HEK293 (cell line): ENCODE data around the gene INTS6.

Experiments
- CTCF ChIA-PET: fragments of 350-600 bp; formaldehyde crosslinking; extraction: SDS; loops from one replicate; lab custom pipeline; 2021; ENCODE audit warnings: antibody characterized with exemption; lab: Yijun Ruan, JAX
- POLR2A ChIA-PET: fragments of 300-600 bp; formaldehyde crosslinking; extraction: SDS; loops from one replicate; lab custom pipeline; 2020; ENCODE audit warnings: antibody characterized with exemption, inconsistent platforms; lab: Yijun Ruan, JAX
- H3K27ac ChIP-seq: fragments of 200-500 bp; sonication (Bioruptor generic); 2 replicates; pipeline ENCODE4 v1.5.1; 2014; ENCODE audit warnings: low read depth, low read length, control low read depth, inconsistent platforms; ENCODE audit errors: extremely low read depth
- H3K36me3 ChIP-seq, 2 experiments: fragments of 200-500 bp in 1 of 2; sonication (Bioruptor generic) in 1 of 2; 1 replicate in 1 of 2; 2 replicates in 1 of 2; pipeline ENCODE4 v1.5.1; 2014 to 2017; ENCODE audit warnings: inconsistent platforms in 2 of 2, low read length in 2 of 2; ENCODE audit not compliant: control insufficient read depth in 2 of 2, insufficient read depth in 1 of 2
- H3K4me1 ChIP-seq: fragments of 200-500 bp; sonication (Bioruptor generic); 2 replicates; pipeline ENCODE4 v1.5.1; 2014; ENCODE audit warnings: mild to moderate bottlenecking, low read length, inconsistent platforms; ENCODE audit not compliant: control insufficient read depth, insufficient read depth
- H3K4me3 ChIP-seq: 2 replicates; pipeline ENCODE4 v1.5.1; 2011; ENCODE audit warnings: low read depth, mild to moderate bottlenecking, control low read depth, low read length, moderate library complexity
- H3K9me3 ChIP-seq: fragments of 200-500 bp; sonication (Bioruptor generic); 2 replicates; pipeline ENCODE4 v1.5.1; 2014; ENCODE audit warnings: low read depth, low read length, inconsistent platforms; ENCODE audit not compliant: control insufficient read depth, insufficient read depth
- GFI1B ChIP-seq: fragments of 450-650 bp; formaldehyde crosslinking; IDR thresholded peaks from 2 replicates; pipeline ENCODE4 v1.5.1; 2016; ENCODE audit warnings: missing biosample characterization, missing genetic modification characterization
- HOXD13 ChIP-seq: sonication (generic); formaldehyde crosslinking; IDR thresholded peaks from 2 replicates; pipeline ENCODE4 v1.8.0; 2022; ENCODE audit warnings: missing genetic modification reagents, borderline replicate concordance
- IKZF3 ChIP-seq: fragments of 450-650 bp; IDR thresholded peaks from 2 replicates; pipeline ENCODE4 v1.5.0; 2018; ENCODE audit warnings: missing biosample characterization, mild to moderate bottlenecking, missing genetic modification characterization, moderate library complexity
- KLF1 ChIP-seq: fragments of 450-650 bp; formaldehyde crosslinking; IDR thresholded peaks from 2 replicates; pipeline ENCODE4 v1.5.1; 2016; ENCODE audit warnings: missing biosample characterization, missing genetic modification characterization
- KLF16 ChIP-seq: fragments of 450-650 bp; formaldehyde crosslinking; IDR thresholded peaks from 2 replicates; pipeline ENCODE4 v1.5.1; 2017; ENCODE audit warnings: missing biosample characterization, missing genetic modification characterization
- SCRT2 ChIP-seq: fragments of 450-650 bp; formaldehyde crosslinking; IDR thresholded peaks from 2 replicates; pipeline ENCODE4 v1.5.1; 2016; ENCODE audit warnings: missing biosample characterization, missing genetic modification characterization
- WT1 ChIP-seq: fragments of 450-650 bp; formaldehyde crosslinking; IDR thresholded peaks from 2 replicates; pipeline ENCODE4 v1.5.1; 2016; ENCODE audit warnings: missing biosample characterization, missing genetic modification characterization
- ZFHX2 ChIP-seq: fragments of 450-650 bp; formaldehyde crosslinking; conservative IDR thresholded peaks from 2 replicates; pipeline ENCODE4 v1.5.1; 2016; ENCODE audit warnings: missing biosample characterization, missing genetic modification characterization
- ZFP3 ChIP-seq: fragments of 450-650 bp; formaldehyde crosslinking; IDR thresholded peaks from 2 replicates; pipeline ENCODE4 v1.5.1; 2016; ENCODE audit warnings: low read depth, missing biosample characterization, missing genetic modification characterization
- ZFP41 ChIP-seq: fragments of 450-650 bp; formaldehyde crosslinking; IDR thresholded peaks from 2 replicates; pipeline ENCODE4 v1.5.1; 2016; ENCODE audit warnings: missing biosample characterization, missing genetic modification characterization, borderline replicate concordance
- ZIC2 ChIP-seq: fragments of 450-650 bp; formaldehyde crosslinking; IDR thresholded peaks from 2 replicates; pipeline ENCODE4 v1.5.1; 2016; ENCODE audit warnings: missing biosample characterization, missing genetic modification characterization
- ZNF169 ChIP-seq: fragments of 450-650 bp; formaldehyde crosslinking; IDR thresholded peaks from 2 replicates; pipeline ENCODE4 v1.5.1; 2016; ENCODE audit warnings: missing biosample characterization, missing genetic modification characterization
- ZNF214 ChIP-seq: fragments of 450-650 bp; formaldehyde crosslinking; IDR thresholded peaks from 2 replicates; pipeline ENCODE4 v1.5.1; 2017; ENCODE audit warnings: missing biosample characterization, mild to moderate bottlenecking, missing genetic modification characterization, borderline replicate concordance
- ZNF324 ChIP-seq: fragments of 450-650 bp; formaldehyde crosslinking; IDR thresholded peaks from 2 replicates; pipeline ENCODE4 v1.5.1; 2016; ENCODE audit warnings: missing biosample characterization, missing genetic modification characterization
- ZNF335 ChIP-seq: fragments of 450-650 bp; formaldehyde crosslinking; conservative IDR thresholded peaks from 2 replicates; pipeline ENCODE4 v1.5.1; 2016; ENCODE audit warnings: missing biosample characterization, missing genetic modification characterization
- ZNF433 ChIP-seq: fragments of 450-650 bp; formaldehyde crosslinking; IDR thresholded peaks from 2 replicates; pipeline ENCODE4 v1.5.1; 2016; ENCODE audit warnings: missing biosample characterization, missing genetic modification characterization, low read depth
- ZNF510 ChIP-seq: fragments of 450-650 bp; formaldehyde crosslinking; IDR thresholded peaks from 2 replicates; pipeline ENCODE4 v1.5.1; 2018; ENCODE audit warnings: mild to moderate bottlenecking, missing genetic modification characterization, missing biosample characterization; ENCODE audit not compliant: insufficient replicate concordance
- ZNF521 ChIP-seq: fragments of 450-650 bp; formaldehyde crosslinking; IDR thresholded peaks from 2 replicates; pipeline ENCODE4 v1.5.1; 2017; ENCODE audit warnings: missing biosample characterization, mild to moderate bottlenecking, missing genetic modification characterization
- ZNF530 ChIP-seq: fragments of 450-650 bp; formaldehyde crosslinking; IDR thresholded peaks from 2 replicates; pipeline ENCODE4 v1.5.1; 2016; ENCODE audit warnings: low read depth, missing biosample characterization, missing genetic modification characterization
- ZNF610 ChIP-seq: fragments of 450-650 bp; formaldehyde crosslinking; IDR thresholded peaks from 2 replicates; pipeline ENCODE4 v1.5.1; 2016; ENCODE audit warnings: missing biosample characterization, missing genetic modification characterization, borderline replicate concordance
- ZNF621 ChIP-seq: fragments of 450-650 bp; formaldehyde crosslinking; IDR thresholded peaks from 2 replicates; pipeline ENCODE4 v1.5.1; 2017; ENCODE audit warnings: missing biosample characterization, missing genetic modification characterization
- ZNF629 ChIP-seq: fragments of 450-650 bp; formaldehyde crosslinking; IDR thresholded peaks from 2 replicates; pipeline ENCODE4 v1.5.1; 2017; ENCODE audit warnings: missing biosample characterization, missing genetic modification characterization
- ZNF660 ChIP-seq: fragments of 450-650 bp; IDR thresholded peaks from 2 replicates; pipeline ENCODE4 v1.5.1; 2018; ENCODE audit warnings: missing biosample characterization, mild to moderate bottlenecking, missing genetic modification characterization
- ZNF777 ChIP-seq: fragments of 450-650 bp; formaldehyde crosslinking; IDR thresholded peaks from 2 replicates; pipeline ENCODE4 v1.5.1; 2017; ENCODE audit warnings: missing biosample characterization, missing genetic modification characterization, borderline replicate concordance
- TF ChIP-seq, protein P1 (sequence below): fragments of 450-650 bp; formaldehyde crosslinking; IDR thresholded peaks from 2 replicates; pipeline ENCODE4 v1.5.1; 2016; ENCODE audit warnings: missing biosample characterization, missing genetic modification characterization
- TF ChIP-seq, protein P2 (sequence below): fragments of 450-650 bp; IDR thresholded peaks from 2 replicates; pipeline ENCODE4 v1.5.1; 2018; ENCODE audit warnings: missing biosample characterization, mild to moderate bottlenecking, missing genetic modification characterization
- TF ChIP-seq, protein P3 (sequence below): fragments of 450-650 bp; formaldehyde crosslinking; IDR thresholded peaks from 2 replicates; pipeline ENCODE4 v1.5.1; 2016; ENCODE audit warnings: missing biosample characterization, missing genetic modification characterization
- TF ChIP-seq, protein P4 (sequence below): fragments of 450-650 bp; formaldehyde crosslinking; IDR thresholded peaks from 2 replicates; pipeline ENCODE4 v1.5.1; 2016; ENCODE audit warnings: missing biosample characterization, missing genetic modification characterization, borderline replicate concordance
- TF ChIP-seq, protein P5 (sequence below): fragments of 450-650 bp; IDR thresholded peaks from 2 replicates; pipeline ENCODE4 v1.5.1; 2018; ENCODE audit warnings: missing biosample characterization, missing genetic modification characterization

INTS6 gene

DNA sequence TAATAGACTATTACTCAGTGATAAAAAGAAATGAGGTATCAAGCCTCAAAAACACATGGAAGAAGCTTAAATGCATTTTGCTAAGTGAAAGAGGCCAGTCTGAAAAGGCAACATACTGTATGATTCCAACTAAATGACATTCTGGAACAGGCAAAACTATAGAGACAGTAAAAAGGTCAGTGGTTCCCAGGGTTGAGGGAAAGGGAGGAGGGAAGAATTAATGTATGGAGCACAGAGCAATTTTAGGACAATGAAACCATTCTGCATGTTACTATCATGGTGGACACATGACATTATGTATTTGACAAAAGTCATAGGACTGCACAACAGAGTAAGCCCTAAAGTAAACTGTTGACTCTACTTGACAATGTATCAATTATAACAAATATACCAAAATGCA is 119.0 kb downstream of the INTS6 start:
- Histone ChIP-seq H3K9me3 (no peaks in the 10 kb centered on the region), H3K4me3 (no peak overlapping the region), H3K4me1 (no peaks in the 10 kb centered on the region), H3K27ac (no peak overlapping the region), H3K36me3 (no peaks in the 10 kb centered on the region)
- ChIA-PET CTCF (no interaction called here), POLR2A (no interaction called here)
- no peak for TF ChIP-seq SCRT2 (tag by site-specific recombination)
- no peak for TF ChIP-seq ZNF510 (tag by site-specific recombination)
- TF ChIP-seq GFI1B (tag by site-specific recombination), result no peak
- no peak for TF ChIP-seq ZIC2 (tag by site-specific recombination)
- no peak for TF ChIP-seq ZFP41 (tag by site-specific recombination)
- no peak for TF ChIP-seq ZNF169 (tag by site-specific recombination)
- TF ChIP-seq ZNF521, result no peak
- TF ChIP-seq, protein P1, sequence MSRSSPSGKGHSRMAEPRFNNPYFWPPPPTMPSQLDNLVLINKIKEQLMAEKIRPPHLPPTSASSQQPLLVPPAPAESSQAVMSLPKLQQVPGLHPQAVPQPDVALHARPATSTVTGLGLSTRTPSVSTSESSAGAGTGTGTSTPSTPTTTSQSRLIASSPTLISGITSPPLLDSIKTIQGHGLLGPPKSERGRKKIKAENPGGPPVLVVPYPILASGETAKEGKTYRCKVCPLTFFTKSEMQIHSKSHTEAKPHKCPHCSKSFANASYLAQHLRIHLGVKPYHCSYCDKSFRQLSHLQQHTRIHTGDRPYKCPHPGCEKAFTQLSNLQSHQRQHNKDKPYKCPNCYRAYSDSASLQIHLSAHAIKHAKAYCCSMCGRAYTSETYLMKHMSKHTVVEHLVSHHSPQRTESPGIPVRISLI (tag by site-specific recombination), result no peak
- no peak for TF ChIP-seq ZNF660 (tag by site-specific recombination)
- no peak for TF ChIP-seq KLF1 (tag by site-specific recombination)
- TF ChIP-seq WT1 (tag by site-specific recombination), result no peak

DNA sequence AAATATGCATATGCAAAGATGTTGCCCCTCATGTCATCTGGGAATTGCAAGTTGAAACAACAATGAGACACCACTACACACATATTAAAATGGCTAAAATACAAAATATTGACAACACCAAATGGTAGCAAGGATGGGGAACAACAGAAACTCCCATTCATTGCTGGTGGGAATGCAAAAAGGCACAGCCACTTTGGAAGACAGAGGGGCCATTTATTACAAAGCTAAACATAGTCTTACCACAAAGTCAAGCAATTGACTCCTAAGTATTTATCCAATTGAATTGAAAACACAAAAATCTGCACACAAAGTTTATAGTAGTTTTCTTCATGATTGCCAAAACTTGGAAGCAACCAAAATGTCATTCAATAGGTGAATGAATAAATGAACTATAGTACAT is 119.4 kb downstream of the INTS6 start:
- no peaks in the 10 kb centered on the region for H3K4me1 ChIP-seq

More for the DNA sequence above, 119.4 kb downstream of the INTS6 start:
- Histone ChIP-seq H3K27ac (no peak overlapping the region), H3K36me3 (no peaks in the 10 kb centered on the region)
- CTCF ChIA-PET, result no interaction called here
- TF ChIP-seq, protein P2, sequence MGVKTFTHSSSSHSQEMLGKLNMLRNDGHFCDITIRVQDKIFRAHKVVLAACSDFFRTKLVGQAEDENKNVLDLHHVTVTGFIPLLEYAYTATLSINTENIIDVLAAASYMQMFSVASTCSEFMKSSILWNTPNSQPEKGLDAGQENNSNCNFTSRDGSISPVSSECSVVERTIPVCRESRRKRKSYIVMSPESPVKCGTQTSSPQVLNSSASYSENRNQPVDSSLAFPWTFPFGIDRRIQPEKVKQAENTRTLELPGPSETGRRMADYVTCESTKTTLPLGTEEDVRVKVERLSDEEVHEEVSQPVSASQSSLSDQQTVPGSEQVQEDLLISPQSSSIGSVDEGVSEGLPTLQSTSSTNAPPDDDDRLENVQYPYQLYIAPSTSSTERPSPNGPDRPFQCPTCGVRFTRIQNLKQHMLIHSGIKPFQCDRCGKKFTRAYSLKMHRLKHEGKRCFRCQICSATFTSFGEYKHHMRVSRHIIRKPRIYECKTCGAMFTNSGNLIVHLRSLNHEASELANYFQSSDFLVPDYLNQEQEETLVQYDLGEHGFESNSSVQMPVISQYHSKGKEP (tag by site-specific recombination), result no peak
- TF ChIP-seq ZNF433 (tag by site-specific recombination) (no peak), KLF16 (tag by site-specific recombination) (no peak), ZNF621 (tag by site-specific recombination) (no peak), HOXD13 (CRISPR knock-in tag) (no peak), ZNF610 (tag by site-specific recombination) (no peak), ZNF335 (no peak), ZNF530 (tag by site-specific recombination) (no peak), ZNF214 (tag by site-specific recombination) (no peak), ZNF777 (tag by site-specific recombination) (no peak), ZNF629 (tag by site-specific recombination) (no peak), ZNF324 (tag by site-specific recombination) (no peak), ZFHX2 (tag by site-specific recombination) (no peak), IKZF3 (tag by site-specific recombination) (no peak), ZFP3 (tag by site-specific recombination) (no peak)
- TF ChIP-seq, protein P3, sequence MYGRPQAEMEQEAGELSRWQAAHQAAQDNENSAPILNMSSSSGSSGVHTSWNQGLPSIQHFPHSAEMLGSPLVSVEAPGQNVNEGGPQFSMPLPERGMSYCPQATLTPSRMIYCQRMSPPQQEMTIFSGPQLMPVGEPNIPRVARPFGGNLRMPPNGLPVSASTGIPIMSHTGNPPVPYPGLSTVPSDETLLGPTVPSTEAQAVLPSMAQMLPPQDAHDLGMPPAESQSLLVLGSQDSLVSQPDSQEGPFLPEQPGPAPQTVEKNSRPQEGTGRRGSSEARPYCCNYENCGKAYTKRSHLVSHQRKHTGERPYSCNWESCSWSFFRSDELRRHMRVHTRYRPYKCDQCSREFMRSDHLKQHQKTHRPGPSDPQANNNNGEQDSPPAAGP, result no peak
- TF ChIP-seq, protein P4, sequence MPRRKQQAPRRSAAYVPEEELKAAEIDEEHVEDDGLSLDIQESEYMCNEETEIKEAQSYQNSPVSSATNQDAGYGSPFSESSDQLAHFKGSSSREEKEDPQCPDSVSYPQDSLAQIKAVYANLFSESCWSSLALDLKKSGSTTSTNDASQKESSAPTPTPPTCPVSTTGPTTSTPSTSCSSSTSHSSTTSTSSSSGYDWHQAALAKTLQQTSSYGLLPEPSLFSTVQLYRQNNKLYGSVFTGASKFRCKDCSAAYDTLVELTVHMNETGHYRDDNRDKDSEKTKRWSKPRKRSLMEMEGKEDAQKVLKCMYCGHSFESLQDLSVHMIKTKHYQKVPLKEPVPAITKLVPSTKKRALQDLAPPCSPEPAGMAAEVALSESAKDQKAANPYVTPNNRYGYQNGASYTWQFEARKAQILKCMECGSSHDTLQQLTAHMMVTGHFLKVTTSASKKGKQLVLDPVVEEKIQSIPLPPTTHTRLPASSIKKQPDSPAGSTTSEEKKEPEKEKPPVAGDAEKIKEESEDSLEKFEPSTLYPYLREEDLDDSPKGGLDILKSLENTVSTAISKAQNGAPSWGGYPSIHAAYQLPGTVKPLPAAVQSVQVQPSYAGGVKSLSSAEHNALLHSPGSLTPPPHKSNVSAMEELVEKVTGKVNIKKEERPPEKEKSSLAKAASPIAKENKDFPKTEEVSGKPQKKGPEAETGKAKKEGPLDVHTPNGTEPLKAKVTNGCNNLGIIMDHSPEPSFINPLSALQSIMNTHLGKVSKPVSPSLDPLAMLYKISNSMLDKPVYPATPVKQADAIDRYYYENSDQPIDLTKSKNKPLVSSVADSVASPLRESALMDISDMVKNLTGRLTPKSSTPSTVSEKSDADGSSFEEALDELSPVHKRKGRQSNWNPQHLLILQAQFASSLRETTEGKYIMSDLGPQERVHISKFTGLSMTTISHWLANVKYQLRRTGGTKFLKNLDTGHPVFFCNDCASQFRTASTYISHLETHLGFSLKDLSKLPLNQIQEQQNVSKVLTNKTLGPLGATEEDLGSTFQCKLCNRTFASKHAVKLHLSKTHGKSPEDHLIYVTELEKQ (tag by site-specific recombination), result no peak
- TF ChIP-seq, protein P5, sequence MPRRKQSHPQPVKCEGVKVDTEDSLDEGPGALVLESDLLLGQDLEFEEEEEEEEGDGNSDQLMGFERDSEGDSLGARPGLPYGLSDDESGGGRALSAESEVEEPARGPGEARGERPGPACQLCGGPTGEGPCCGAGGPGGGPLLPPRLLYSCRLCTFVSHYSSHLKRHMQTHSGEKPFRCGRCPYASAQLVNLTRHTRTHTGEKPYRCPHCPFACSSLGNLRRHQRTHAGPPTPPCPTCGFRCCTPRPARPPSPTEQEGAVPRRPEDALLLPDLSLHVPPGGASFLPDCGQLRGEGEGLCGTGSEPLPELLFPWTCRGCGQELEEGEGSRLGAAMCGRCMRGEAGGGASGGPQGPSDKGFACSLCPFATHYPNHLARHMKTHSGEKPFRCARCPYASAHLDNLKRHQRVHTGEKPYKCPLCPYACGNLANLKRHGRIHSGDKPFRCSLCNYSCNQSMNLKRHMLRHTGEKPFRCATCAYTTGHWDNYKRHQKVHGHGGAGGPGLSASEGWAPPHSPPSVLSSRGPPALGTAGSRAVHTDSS (tag by site-specific recombination), result no peak
- TF ChIP-seq, all 188 proteins: peak for 0
- H3K9me3 ChIP-seq, result no peaks in the 10 kb centered on the region
- H3K4me3 ChIP-seq, result no peak overlapping the region
- POLR2A ChIA-PET, result no interaction called here
